Measurements from ENCODE around the gene MPZL1. TPM values are rescaled to one million over a fixed set of nuclear protein-coding genes. Genes with fewer than 3 reads are reported as not detected.

MPZL1 gene
- total and polyA plus RNA-seq, 2 of the 8 experiments (the other 6 are each of a cell fraction or from before 2014, with no cell fraction given), result 37.8 to 120 TPM

- no peak overlapping the region for H3K14ac ChIP-seq (ENCODE audit: insufficient read length)
- DNase-seq (ENCODE audit: low read depth in 1 of 2, low spot score in 2 of 2), result no peak
- no peak overlapping the region for H3K4me3 ChIP-seq (ENCODE audit: extremely low read depth in 1 of 4, insufficient read depth in 2 of 4, low read depth in 3 of 4, low read length in 4 of 4)
- no peaks in the 10 kb centered on the region for H3K9me3 ChIP-seq (ENCODE audit: insufficient read depth in 2 of 2, low read depth in 1 of 2, low read length in 1 of 2)
- POLR2A ChIA-PET (ENCODE audit: partially characterized antibody), result no interaction called here
- 93% methylated on average over 1 of the region's 1 CpG; no CpG with 5 or more reads in 1 of the 2 experiments for WGBS, 2 experiments (ENCODE audit: extremely low coverage in 1 of 2, insufficient coverage in 1 of 2, insufficient read length in 1 of 2, insufficient replicate concordance in 2 of 2, low coverage in 1 of 2, low lambda C conversion rate in 2 of 2, missing lambda C conversion rate in 1 of 2)
- peaks cover 3 to 4% (median 3%) of the 10 kb centered on the region in 4 experiments; a peak in 2 of 7 replicates for H3K4me1 ChIP-seq (replicated peaks in 1 of 4; ENCODE audit: control insufficient read depth in 3 of 4, insufficient read depth in 4 of 4, low read length in 3 of 4)
- CTCF ChIA-PET (ENCODE audit: partially characterized antibody), result interaction anchor here (0.8 kb wide), 1 partner anchor 77 kb away, joined by 4 read pairs; no protein-coding TSS in a partner anchor
- H3K18ac ChIP-seq (ENCODE audit: extremely low read depth, low read length), result no peak overlapping the region
- peaks cover 11% of the 10 kb centered on the region for H3K79me1 ChIP-seq (ENCODE audit: low read depth, low read length)
- H3K36me3 ChIP-seq (ENCODE audit: control insufficient read depth in 2 of 4, insufficient read depth in 4 of 4, low read length in 3 of 4), result peaks cover 0 to 12% (median 4%) of the 10 kb centered on the region in 4 experiments; a peak in 4 of 8 replicates
- no peak for FAIRE-seq
- H2BK12ac ChIP-seq (ENCODE audit: low read depth, low read length), result no peak overlapping the region
- peaks cover 3 to 80% of the 10 kb centered on the region in 2 experiments; a peak in 3 of 4 replicates for H3K79me2 ChIP-seq (ENCODE audit: control insufficient read depth in 1 of 2, insufficient read depth in 2 of 2, low read length in 2 of 2)
- H3K9ac ChIP-seq (replicated peaks in 1 of 4; ENCODE audit: extremely low read depth in 1 of 4, low read depth in 3 of 4, low read length in 3 of 4), result no peak overlapping the region
- H3K23me2 ChIP-seq (ENCODE audit: low read depth, low read length), result no peaks in the 10 kb centered on the region
- no peak overlapping the region for H2BK15ac ChIP-seq (ENCODE audit: low read length)
- H3K27ac ChIP-seq (ENCODE audit: low read depth, low read length), result no peak overlapping the region
- H2BK5ac ChIP-seq (ENCODE audit: low read depth, low read length), result no peak overlapping the region
- H2BK20ac ChIP-seq (ENCODE audit: low read length), result no peak overlapping the region
- no peak for TF ChIP-seq KDM1A (IDR thresholded peaks at IDR 0.05; ENCODE audit: borderline replicate concordance, low read length)
- TF ChIP-seq TEAD4 (IDR thresholded peaks at IDR 0.05; ENCODE audit: low read depth, low read length), result no peak
- no peak for TF ChIP-seq CTBP2 (IDR thresholded peaks at IDR 0.05; ENCODE audit: borderline replicate concordance, insufficient read depth, insufficient read length, low read length)
- no peak for TF ChIP-seq BRCA1 (IDR thresholded peaks at IDR 0.05; ENCODE audit: low read depth, low read length)
- no peak for TF ChIP-seq RXRA (IDR thresholded peaks at IDR 0.05; ENCODE audit: insufficient read depth, low read depth, low read length)
- TF ChIP-seq SIRT6 (IDR thresholded peaks at IDR 0.05; ENCODE audit: low read length), result no peak
- no peak for TF ChIP-seq CBX5 (IDR thresholded peaks at IDR 0.05; ENCODE audit: low read depth, low read length)
- no peak for TF ChIP-seq SAP30 (IDR thresholded peaks at IDR 0.05; ENCODE audit: insufficient read depth, insufficient replicate concordance, low read length)
- TF ChIP-seq HDAC6 (IDR thresholded peaks at IDR 0.05; ENCODE audit: low read depth, low read length), result no peak
- TF ChIP-seq TCF12 (IDR thresholded peaks at IDR 0.05; ENCODE audit: low read depth, low read length), result no peak
- TF ChIP-seq, protein P1, sequence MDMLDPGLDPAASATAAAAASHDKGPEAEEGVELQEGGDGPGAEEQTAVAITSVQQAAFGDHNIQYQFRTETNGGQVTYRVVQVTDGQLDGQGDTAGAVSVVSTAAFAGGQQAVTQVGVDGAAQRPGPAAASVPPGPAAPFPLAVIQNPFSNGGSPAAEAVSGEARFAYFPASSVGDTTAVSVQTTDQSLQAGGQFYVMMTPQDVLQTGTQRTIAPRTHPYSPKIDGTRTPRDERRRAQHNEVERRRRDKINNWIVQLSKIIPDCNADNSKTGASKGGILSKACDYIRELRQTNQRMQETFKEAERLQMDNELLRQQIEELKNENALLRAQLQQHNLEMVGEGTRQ (IDR thresholded peaks at IDR 0.05; ENCODE audit: low read length), result no peak
- no peak overlapping the region; a peak in 1 of 4 replicates for H3K4me2 ChIP-seq (ENCODE audit: insufficient read depth in 1 of 2, low read depth in 2 of 2, low read length in 2 of 2)
- H4K91ac ChIP-seq (replicated peaks; ENCODE audit: insufficient read length, low read length), result no peak overlapping the region
- no peak overlapping the region for H3K23ac ChIP-seq (ENCODE audit: insufficient read length)
- H3K56ac ChIP-seq (replicated peaks; ENCODE audit: insufficient read length, low read depth, low read length), result no peak overlapping the region
- H3K4ac ChIP-seq (replicated peaks; ENCODE audit: insufficient read length, low read depth, low read length), result no peak overlapping the region
- H2AK5ac ChIP-seq (ENCODE audit: low read depth, low read length), result no peak overlapping the region
- no peak overlapping the region for H4K8ac ChIP-seq (ENCODE audit: extremely low read depth, insufficient read depth, low read length)
- no peak overlapping the region for H4K5ac ChIP-seq (ENCODE audit: insufficient read length, low read depth, low read length)
- no peak overlapping the region for H2BK120ac ChIP-seq (replicated peaks; ENCODE audit: low read depth, low read length)
- no peak overlapping the region for H2AFZ ChIP-seq (ENCODE audit: low read length)
- H3K27me3 ChIP-seq (replicated peaks in 1 of 4; ENCODE audit: control insufficient read depth in 3 of 4, extremely low read depth in 1 of 4, insufficient read depth in 3 of 4, low read length in 3 of 4), result no peaks in the 10 kb centered on the region
- H4K20me1 ChIP-seq (replicated peaks in 1 of 2; ENCODE audit: control insufficient read depth in 1 of 2, insufficient read depth in 2 of 2, low read length in 2 of 2), result peaks cover 10 to 20% of the 10 kb centered on the region in 2 experiments
Observed at GRCh38 chr1:167726008-167726407, 4.2 kb downstream of the MPZL1 start.
